A673 (cell line): ENCODE results near the gene HOXD8. TPM values are rescaled to one million over a fixed set of nuclear protein-coding genes. Genes with fewer than 3 reads are reported as not detected.

ENCODE experiments used
- BruUV-seq: library from RNA; stranded (reverse); fragments of 400-500 nt; replicated peaks from 2 replicates; lab custom pipeline; 2021; lab: Mats Ljungman, UMichigan
- CTCF ChIA-PET: fragments of 300-600 bp; sonication (Branson Sonifier 250); formaldehyde crosslinking; loops from one replicate; lab custom pipeline; 2022; ENCODE audit warnings: antibody characterized with exemption; lab: Charles Lee
- POLR2A ChIA-PET: fragments of 300-600 bp; sonication (Branson Sonifier 250); formaldehyde crosslinking; loops from one replicate; lab custom pipeline; 2022; ENCODE audit warnings: antibody characterized with exemption; ENCODE audit not compliant: low non-redundant PET; lab: Charles Lee
- DNase-seq: peaks from one replicate; pipeline ENCODE4 v3.0.0-alpha.2; 2015; ENCODE audit warnings: low spot score
- H3K27ac ChIP-seq: fragments of 200-600 bp; sonication (generic); 2 replicates; pipeline ENCODE4 v1.5.1; 2016; ENCODE audit warnings: mixed run types, low read depth, mild to moderate bottlenecking, mixed read lengths, antibody characterized with exemption, low read length; ENCODE audit not compliant: poor library complexity, severe bottlenecking
- H3K27me3 ChIP-seq: fragments of 200-600 bp; sonication (generic); replicated peaks from 2 replicates; pipeline ENCODE4 v1.6.1; 2017; ENCODE audit warnings: mixed run types, low read depth, mild to moderate bottlenecking, mixed read lengths, antibody characterized with exemption, low read length; ENCODE audit not compliant: insufficient read depth, poor library complexity
- H3K36me3 ChIP-seq: fragments of 200-600 bp; sonication (generic); 2 replicates; pipeline ENCODE4 v1.6.1; 2016; ENCODE audit warnings: mixed run types, mild to moderate bottlenecking, mixed read lengths, antibody characterized with exemption, low read length; ENCODE audit not compliant: insufficient read depth, poor library complexity, severe bottlenecking
- H3K4me1 ChIP-seq: fragments of 200-600 bp; sonication (generic); 2 replicates; pipeline ENCODE4 v1.6.1; 2017; ENCODE audit warnings: mixed run types, mild to moderate bottlenecking, mixed read lengths, antibody characterized with exemption, low read length; ENCODE audit not compliant: insufficient read depth, poor library complexity, severe bottlenecking
- H3K4me3 ChIP-seq: fragments of 200-600 bp; sonication (generic); 2 replicates; pipeline ENCODE4 v1.5.1; 2016; ENCODE audit warnings: low read depth, mixed run types, mild to moderate bottlenecking, mixed read lengths, low read length; ENCODE audit not compliant: poor library complexity, severe bottlenecking
- H3K9me3 ChIP-seq: fragments of 200-600 bp; sonication (generic); 2 replicates; pipeline ENCODE4 v1.6.1; 2016; ENCODE audit warnings: mixed run types, low read depth, mild to moderate bottlenecking, mixed read lengths, antibody characterized with exemption, low read length; ENCODE audit not compliant: poor library complexity, severe bottlenecking
- EZH2 ChIP-seq: fragments of 200-600 bp; sonication (generic); IDR thresholded peaks from 2 replicates; pipeline ENCODE4 v1.6.1; 2017; ENCODE audit warnings: borderline replicate concordance, low read depth, mild to moderate bottlenecking, mixed read lengths, antibody characterized with exemption, low read length; ENCODE audit not compliant: poor library complexity, severe bottlenecking
- intact Hi-C: fragments of 100-400 bp; cut with micrococcal nuclease; formaldehyde crosslinking; loops from one replicate; pipeline ENCODE4 v1.10.0; 2022; ENCODE audit not compliant: unreplicated experiment
- total RNA-seq: library from RNA; stranded (reverse); gene quantifications from 2 replicates; pipeline ENCODE4 v1.2.3, GENCODE V29; 2021
- TF ChIP-seq, protein P1 (sequence below): fragments of 300-800, 200-600 bp; sonication (generic); conservative IDR thresholded peaks from 2 replicates; pipeline ENCODE4 v1.5.1; 2017; ENCODE audit warnings: low read depth, mild to moderate bottlenecking, antibody characterized with exemption, low read length, moderate library complexity, mixed read lengths

Gene HOXD8
- total RNA-seq, 1 experiment from 2014 or later, result 56.8 TPM

DNA sequence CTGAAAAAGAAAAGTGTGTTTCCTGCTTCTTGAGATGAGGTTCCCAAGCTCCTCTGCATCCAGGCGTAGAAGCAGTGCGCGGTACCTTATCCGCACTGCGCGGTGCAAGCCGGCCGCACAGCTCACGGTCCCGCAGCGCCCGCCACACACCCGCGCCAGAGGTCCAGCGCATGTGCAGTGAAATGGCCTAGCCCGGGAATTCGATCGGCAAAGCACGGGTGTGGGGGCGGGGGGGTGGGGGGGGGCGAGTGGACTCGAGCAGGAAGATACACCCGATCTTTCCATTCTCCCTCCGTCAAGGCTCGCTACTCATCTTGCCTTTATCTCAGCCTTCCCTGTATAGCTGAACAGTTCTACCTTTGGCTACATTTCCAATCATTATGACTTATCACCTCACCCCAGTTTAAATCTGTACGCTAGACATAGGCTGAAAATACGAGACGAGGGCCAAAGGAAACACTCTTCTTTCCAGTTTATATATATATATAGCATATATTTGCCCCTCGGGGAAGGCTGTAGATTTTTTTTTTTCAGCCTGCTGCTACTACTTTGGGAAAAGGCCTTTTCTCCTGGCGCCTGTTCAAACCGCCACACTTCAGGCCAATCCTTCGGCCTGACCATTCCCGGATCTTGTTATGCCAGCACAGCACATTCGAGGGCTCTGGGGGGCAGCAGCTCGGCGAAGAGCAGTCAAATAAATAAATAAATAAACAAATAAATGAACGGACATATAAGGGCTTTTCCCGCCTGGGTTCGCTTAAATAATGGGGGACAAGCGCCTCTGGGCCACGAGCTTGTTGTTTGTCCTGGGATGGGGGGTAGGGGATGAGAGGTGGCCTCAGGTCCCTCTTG, 10.4 kb downstream of the HOXD8 start:
- Histone ChIP-seq H3K27ac (peak overlapping the region; percentile 98), H3K9me3 (no peaks in the 10 kb centered on the region), H3K36me3 (peaks cover 14% of the 10 kb centered on the region), H3K4me3 (peak overlapping the region; percentile 85), H3K27me3 (no peaks in the 10 kb centered on the region), H3K4me1 (peaks cover 34% of the 10 kb centered on the region)
- ChIA-PET CTCF (interaction anchor here (0.6 to 4.2 kb wide), 13 partner anchors 10 to 1009 kb away, joined by 3 to 35 read pairs (median 5); no protein-coding TSS in a partner anchor), POLR2A (interaction anchor here (0.5 to 0.7 kb wide), 5 partner anchors 8 to 539 kb away, joined by 3 to 8 read pairs (median 7); no protein-coding TSS in a partner anchor)
- no TSS peak for BruUV-seq
- peak; percentile 55 for DNase-seq
- intact Hi-C loops, result loop anchor here (2.0 to 5.0 kb wide), 3 partner anchors 315 to 677 kb away; no protein-coding TSS in a partner anchor
- no peak for TF ChIP-seq EZH2
- TF ChIP-seq, protein P1, sequence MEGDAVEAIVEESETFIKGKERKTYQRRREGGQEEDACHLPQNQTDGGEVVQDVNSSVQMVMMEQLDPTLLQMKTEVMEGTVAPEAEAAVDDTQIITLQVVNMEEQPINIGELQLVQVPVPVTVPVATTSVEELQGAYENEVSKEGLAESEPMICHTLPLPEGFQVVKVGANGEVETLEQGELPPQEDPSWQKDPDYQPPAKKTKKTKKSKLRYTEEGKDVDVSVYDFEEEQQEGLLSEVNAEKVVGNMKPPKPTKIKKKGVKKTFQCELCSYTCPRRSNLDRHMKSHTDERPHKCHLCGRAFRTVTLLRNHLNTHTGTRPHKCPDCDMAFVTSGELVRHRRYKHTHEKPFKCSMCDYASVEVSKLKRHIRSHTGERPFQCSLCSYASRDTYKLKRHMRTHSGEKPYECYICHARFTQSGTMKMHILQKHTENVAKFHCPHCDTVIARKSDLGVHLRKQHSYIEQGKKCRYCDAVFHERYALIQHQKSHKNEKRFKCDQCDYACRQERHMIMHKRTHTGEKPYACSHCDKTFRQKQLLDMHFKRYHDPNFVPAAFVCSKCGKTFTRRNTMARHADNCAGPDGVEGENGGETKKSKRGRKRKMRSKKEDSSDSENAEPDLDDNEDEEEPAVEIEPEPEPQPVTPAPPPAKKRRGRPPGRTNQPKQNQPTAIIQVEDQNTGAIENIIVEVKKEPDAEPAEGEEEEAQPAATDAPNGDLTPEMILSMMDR, result no peak

DNA sequence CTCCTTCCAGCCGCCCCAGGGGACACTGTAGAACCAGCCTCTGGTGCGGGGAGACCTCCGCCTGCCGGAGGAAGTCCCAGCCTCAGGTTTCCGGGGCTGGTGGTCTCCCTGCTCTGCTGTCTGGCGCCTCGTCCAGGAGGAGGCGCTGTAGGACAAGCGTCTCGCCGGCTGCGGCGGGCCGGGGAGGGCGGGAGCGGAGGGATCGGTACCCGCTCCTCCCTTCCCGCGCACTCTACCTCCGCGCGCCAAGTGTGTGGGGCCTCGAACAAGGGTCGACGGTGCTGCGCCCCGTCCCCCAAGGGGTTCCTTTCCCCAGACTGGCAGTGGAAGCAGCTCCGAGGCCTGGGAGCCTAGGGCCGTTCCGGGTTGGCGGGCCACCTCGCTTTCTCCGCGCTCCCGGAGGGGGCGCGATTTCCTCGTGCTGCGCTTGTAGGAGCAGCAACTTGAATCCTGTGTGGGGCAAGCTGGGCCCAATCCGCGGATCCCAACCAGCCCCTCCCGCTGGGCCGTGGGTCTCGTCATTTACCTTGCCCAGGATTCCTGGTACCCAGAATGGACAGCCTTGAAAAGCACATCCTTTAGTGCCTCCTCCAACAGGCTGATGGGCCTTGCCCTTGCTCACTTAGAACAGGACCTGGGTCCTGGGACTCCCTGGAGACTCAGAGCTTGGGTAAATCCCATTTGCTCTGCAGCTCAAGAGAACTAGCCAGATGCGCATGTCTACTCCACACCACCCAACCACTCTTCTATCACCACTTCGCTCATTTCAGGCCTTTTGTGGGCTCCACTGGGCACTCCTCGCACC, 11.2 kb downstream of the HOXD8 start:
- Histone ChIP-seq H3K27ac (peak overlapping the region; percentile 61), H3K36me3 (peaks cover 19% of the 10 kb centered on the region), H3K4me1 (peaks cover 34% of the 10 kb centered on the region), H3K27me3 (no peaks in the 10 kb centered on the region), H3K4me3 (peak overlapping the region; percentile 85), H3K9me3 (no peaks in the 10 kb centered on the region)
- BruUV-seq, result no TSS peak
- intact Hi-C loops, result loop anchor here (2.0 kb wide), 2 partner anchors 314 to 414 kb away; no protein-coding TSS in a partner anchor
- ChIA-PET POLR2A (interaction anchor here (0.6 kb wide), 2 partner anchors 9 to 169 kb away, joined by 8 read pairs; no protein-coding TSS in a partner anchor), CTCF (interaction anchor here (0.6 to 4.2 kb wide), 7 partner anchors 8 to 1008 kb away, joined by 3 to 35 read pairs (median 7); no protein-coding TSS in a partner anchor)
- TF ChIP-seq, protein P1, result peak; percentile 94
- TF ChIP-seq EZH2, result no peak
- peak; percentile 94 for DNase-seq

DNA sequence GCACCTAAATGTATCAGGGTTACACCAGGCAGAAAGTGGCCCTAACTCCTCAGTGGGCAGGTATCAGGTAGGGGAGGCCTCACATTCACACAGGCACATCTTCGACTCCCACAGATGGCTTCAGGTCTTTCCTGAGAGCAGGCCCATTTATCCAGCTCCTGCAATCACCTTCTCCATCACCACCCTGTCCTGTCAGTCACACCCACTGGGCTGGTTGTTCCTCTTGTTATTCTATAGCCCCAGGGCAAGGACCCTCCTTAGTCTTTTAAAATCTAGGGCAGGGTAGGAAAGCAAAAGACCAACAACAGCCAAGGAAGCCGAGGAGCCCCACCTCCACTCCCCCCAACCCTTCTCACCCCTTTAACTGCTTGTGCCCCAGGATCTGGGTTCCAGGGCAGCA, 12.8 kb downstream of the HOXD8 start:
- intact Hi-C loops, result no loop called here
- Histone ChIP-seq H3K36me3 (peaks cover 35% of the 10 kb centered on the region), H3K9me3 (no peaks in the 10 kb centered on the region), H3K4me3 (no peak overlapping the region), H3K27ac (no peak overlapping the region), H3K27me3 (no peaks in the 10 kb centered on the region), H3K4me1 (peaks cover 50% of the 10 kb centered on the region)
- no TSS peak for BruUV-seq
- no peak for DNase-seq
- no peak for TF ChIP-seq EZH2
- TF ChIP-seq, protein P1, result no peak
- CTCF ChIA-PET, result no interaction called here
- POLR2A ChIA-PET, result interaction anchor here (0.7 kb wide), 1 partner anchor 510 kb away, joined by 3 read pairs; no protein-coding TSS in a partner anchor
